K562 (cell line): ENCODE data around the gene TMEM239. TPM values are rescaled to one million over a fixed set of nuclear protein-coding genes. Genes with fewer than 3 reads are reported as not detected.

ENCODE experiments used
- ATAC-seq: fragments of 200-7000 bp; cut with Tn5 transposase; 3 replicates; pipeline ENCODE4 v1.9.1; 2020; ENCODE audit warnings: moderate library complexity
- BruUV-seq: library from RNA; stranded (reverse); fragments of 400-500 nt; replicated peaks from 2 replicates; lab custom pipeline; 2021; lab: Mats Ljungman, UMichigan
- CTCF ChIA-PET: fragments of 300-600 bp; formaldehyde crosslinking; extraction: SDS; loops from one replicate; lab custom pipeline; 2021; ENCODE audit warnings: low intra/inter-chr PET ratio; lab: Yijun Ruan, JAX
- POLR2A ChIA-PET: fragments of 300-600, 350-650 bp; sonication (Branson Sonifier 250); formaldehyde crosslinking; extraction: SDS; loops from one replicate; lab custom pipeline; 2021; ENCODE audit warnings: antibody characterized with exemption, inconsistent platforms; lab: Yijun Ruan, JAX
- DNase-seq, 4 experiments: peaks; one replicate each; pipeline versions ENCODE4 v3.0.0 to v3.0.0-alpha.2; 2011 to 2018; ENCODE audit warnings: low spot score in 3 of 4, mixed read lengths in 3 of 4; ENCODE audit errors: extremely low read depth in 1 of 4
- FAIRE-seq: peaks from 2 replicates; lab custom pipeline; 2011; peaks lifted over from hg19 to GRCh38; lab: Jason Lieb, UNC
- H2AFZ ChIP-seq: 2 replicates; pipeline ENCODE4 v1.6.0; 2011; ENCODE audit warnings: low read depth, low read length, control low read depth, inconsistent platforms
- H3K27ac ChIP-seq: fragments of 200-600 bp; 3 replicates; pipeline ENCODE4 v1.8.0; 2011; ENCODE audit warnings: low read depth, mild to moderate bottlenecking, control low read depth, inconsistent platforms, low read length, moderate library complexity, mixed read lengths; ENCODE audit errors: extremely low read depth
- H3K27me3 ChIP-seq, 2 experiments: fragments of 300-600 bp in 1 of 2; 2 replicates in 1 of 2; 3 replicates in 1 of 2; pipeline versions ENCODE4 v1.6.0 to v1.8.0; 2011; ENCODE audit warnings: inconsistent platforms in 2 of 2, low read length in 2 of 2, mild to moderate bottlenecking in 1 of 2, mixed read lengths in 1 of 2, moderate library complexity in 1 of 2; ENCODE audit not compliant: control insufficient read depth in 2 of 2, insufficient read depth in 2 of 2
- H3K36me3 ChIP-seq: fragments of 300-600 bp; 3 replicates; pipeline ENCODE4 v1.8.0; 2011; ENCODE audit warnings: mild to moderate bottlenecking, low read length, inconsistent platforms; ENCODE audit not compliant: control insufficient read depth, insufficient read depth
- H3K4me1 ChIP-seq, 2 experiments: fragments of 200-600 bp in 1 of 2; replicated peaks in 1 of 2; 2 replicates in 1 of 2; 3 replicates in 1 of 2; pipeline versions ENCODE4 v1.5.1 to v1.8.0; 2011; ENCODE audit warnings: inconsistent platforms in 2 of 2, low read length in 2 of 2, mild to moderate bottlenecking in 1 of 2, mixed read lengths in 1 of 2, moderate library complexity in 1 of 2; ENCODE audit not compliant: control insufficient read depth in 2 of 2, insufficient read depth in 2 of 2
- H3K4me2 ChIP-seq: 2 replicates; pipeline ENCODE4 v1.6.1; 2011; ENCODE audit warnings: low read length, control low read depth, inconsistent platforms, mixed read lengths; ENCODE audit not compliant: insufficient read depth
- H3K4me3 ChIP-seq: fragments of 200-600 bp; sonication (generic), shearing (Covaris generic); 2 replicates; pipeline ENCODE4 v1.5.1; 2016; ENCODE audit warnings: control low read depth, inconsistent platforms
- H3K79me2 ChIP-seq: fragments of 200-600 bp; 3 replicates; pipeline ENCODE4 v1.8.0; 2011; ENCODE audit warnings: low read length, inconsistent platforms; ENCODE audit not compliant: control insufficient read depth, insufficient read depth
- H3K9ac ChIP-seq, 2 experiments: 2 replicates each; pipeline versions ENCODE4 v1.6.0 to v1.6.1; 2011; ENCODE audit warnings: low read depth in 2 of 2, low read length in 2 of 2, control low read depth in 1 of 2, inconsistent platforms in 1 of 2, mild to moderate bottlenecking in 1 of 2, mixed read lengths in 1 of 2; ENCODE audit not compliant: insufficient read depth in 1 of 2
- H3K9me1 ChIP-seq: one replicate; pipeline ENCODE4 v1.6.0; 2011; ENCODE audit warnings: inconsistent platforms, mild to moderate bottlenecking, low read length, moderate library complexity; ENCODE audit not compliant: control insufficient read depth, insufficient read depth
- H3K9me3 ChIP-seq: replicated peaks from 2 replicates; pipeline ENCODE4 v1.5.1; 2011; ENCODE audit warnings: low read depth, low read length, inconsistent platforms; ENCODE audit not compliant: control insufficient read depth, insufficient read depth
- H4K20me1 ChIP-seq: replicated peaks from 2 replicates; pipeline ENCODE4 v1.6.1; 2011; ENCODE audit warnings: low read length, inconsistent platforms, mixed read lengths; ENCODE audit not compliant: control insufficient read depth, insufficient read depth
- BRF1 ChIP-seq: IDR thresholded peaks from 3 replicates; pipeline ENCODE4 v1.6.1; 2011; ENCODE audit warnings: borderline replicate concordance, mild to moderate bottlenecking; ENCODE audit not compliant: insufficient read length; ENCODE audit errors: extremely low read depth
- HEY1 ChIP-seq: fragments of 250-450 bp; sonication (Bioruptor Pico); IDR thresholded peaks from 2 replicates; pipeline ENCODE4 v1.5.0; 2020; ENCODE audit warnings: mild to moderate bottlenecking, moderate library complexity, borderline replicate concordance
- NFIX ChIP-seq: fragments of 250-450 bp; sonication (Bioruptor Pico); IDR thresholded peaks from 2 replicates; pipeline ENCODE4 v1.4.0; 2020; ENCODE audit warnings: low read depth, mild to moderate bottlenecking, moderate library complexity
- POLR2G ChIP-seq: fragments of 200-400 bp; formaldehyde crosslinking; IDR thresholded peaks from 2 replicates; pipeline ENCODE4 v1.6.1; 2017; ENCODE audit warnings: low read depth, mild to moderate bottlenecking, antibody characterized with exemption, low read length, moderate library complexity
- PTBP1 ChIP-seq: fragments of 200-400 bp; formaldehyde crosslinking; IDR thresholded peaks from 2 replicates; pipeline ENCODE4 v1.6.1; 2017; ENCODE audit warnings: low read depth, low read length
- RAD51 ChIP-seq: fragments of 450-650 bp; IDR thresholded peaks from 2 replicates; pipeline ENCODE4 v1.7.1; 2016; ENCODE audit warnings: low read depth, mild to moderate bottlenecking, borderline replicate concordance
- XRCC3 ChIP-seq: fragments of 450-650 bp; IDR thresholded peaks from 2 replicates; pipeline ENCODE4 v1.6.1; 2017; ENCODE audit warnings: mild to moderate bottlenecking, moderate library complexity
- ZC3H11A ChIP-seq: IDR thresholded peaks from 2 replicates; pipeline ENCODE4 v1.6.1; 2012; ENCODE audit warnings: low read depth, low read length, improper control_type of control experiment
- ZNF75A ChIP-seq: fragments of 450-650 bp; formaldehyde crosslinking; IDR thresholded peaks from 2 replicates; pipeline ENCODE4 v1.4.0; 2020; ENCODE audit warnings: mild to moderate bottlenecking
- WGBS: fragments of 100-300 bp; shearing (Covaris generic); methylation state at CpG from one replicate; pipeline ENCODE4 v1.1.6; 2016; ENCODE audit warnings: low coverage, mixed read lengths; ENCODE audit not compliant: insufficient coverage; ENCODE audit errors: missing lambda C conversion rate; 5-methylcytosine and 5-hydroxymethylcytosine counted together
- in situ Hi-C: fragments of 300-500 bp; cut with MboI; formaldehyde crosslinking; loops from 4 replicates; pipeline ENCODE4 v1.15.0; 2018; ENCODE audit warnings: inconsistent platforms, mixed read lengths
- intact Hi-C: fragments of 100-400 bp; cut with micrococcal nuclease; formaldehyde crosslinking; loops from 2 replicates; pipeline ENCODE4 v1.14.2; 2022
- polyA plus RNA-seq, 8 experiments: library from polyadenylated mRNA; depleted of rRNA in 4 of 8; stranded (reverse) in 5 of 8; unstranded in 3 of 8; fragments of >200 nt; fragmentation: Nextera tagmentation in 2 of 8; fragmentation: Illumina TruSeq in 1 of 8; extraction: Ambion mirVana in 2 of 8; extraction: Trizol in 1 of 8; gene quantifications; 2 replicates each; pipeline versions ENCODE4 v1.2.1 to v1.2.3, GENCODE V29; 2011 to 2014; ENCODE audit warnings: inconsistent platforms in 1 of 8, missing spikeins in 1 of 8
- total RNA-seq, 7 experiments: library from RNA; depleted of rRNA in 6 of 7; stranded (reverse); fragments of >200 nt in 6 of 7; fragmentation: Illumina TruSeq in 2 of 7; extraction: Trizol in 2 of 7; gene quantifications; 2 replicates each; pipeline versions ENCODE4 v1.2.1 to v1.2.3, GENCODE V29; 2011 to 2021; ENCODE audit warnings: low replicate concordance in 1 of 7

The TMEM239 gene
- total and polyA plus RNA-seq, 9 of the 15 experiments (the other 6 are each of a cell fraction or from before 2014, with no cell fraction given) = not detected

GRCh38 chr20:2797136-2797983 is 18.8 kb upstream of the TMEM239 start:
- no peak overlapping the region for H3K4me2 ChIP-seq
- POLR2A ChIA-PET = interaction anchor here (0.6 kb wide), 1 partner anchor 180 kb away, joined by 3 read pairs; no protein-coding TSS in a partner anchor
- TF ChIP-seq RAD51 (no peak), PTBP1 (no peak), ZC3H11A (no peak), ZNF75A (CRISPR knock-in tag) (no peak), HEY1 (no peak), POLR2G (no peak), NFIX (CRISPR knock-in tag) (no peak), XRCC3 (no peak), BRF1 (no peak)
- no peaks in the 10 kb centered on the region for H3K9me1 ChIP-seq
- CTCF ChIA-PET = no interaction called here
- H3K27me3 ChIP-seq = peaks cover 15 to 65% of the 10 kb centered on the region in 2 experiments; a peak in 4 of 5 replicates
- H2AFZ ChIP-seq = no peak overlapping the region
- no TSS peak for BruUV-seq
- 36% methylated on average over 14 of the region's 16 CpGs for WGBS
- H4K20me1 ChIP-seq = peaks cover 12% of the 10 kb centered on the region; the same call in 1 of the 2 replicates
- ATAC-seq = no peak
- H3K36me3 ChIP-seq = no peaks in the 10 kb centered on the region
- no peak overlapping the region for H3K27ac ChIP-seq
- DNase-seq = no peak
- H3K4me1 ChIP-seq = peaks cover 2 to 34% of the 10 kb centered on the region in 2 experiments; a peak in 4 of 5 replicates
- H3K9me3 ChIP-seq = no peaks in the 10 kb centered on the region
- no peaks in the 10 kb centered on the region for H3K79me2 ChIP-seq
- in situ Hi-C loops = no loop called here
- intact Hi-C loops = no loop called here
- peak overlapping the region in 1 of 2 experiments; percentile 45; a peak in 1 of 4 replicates for H3K9ac ChIP-seq
- no peak overlapping the region for H3K4me3 ChIP-seq
- FAIRE-seq = no peak
